Measurements from ENCODE around the gene KCNG2.

KCNG2 gene

DNA sequence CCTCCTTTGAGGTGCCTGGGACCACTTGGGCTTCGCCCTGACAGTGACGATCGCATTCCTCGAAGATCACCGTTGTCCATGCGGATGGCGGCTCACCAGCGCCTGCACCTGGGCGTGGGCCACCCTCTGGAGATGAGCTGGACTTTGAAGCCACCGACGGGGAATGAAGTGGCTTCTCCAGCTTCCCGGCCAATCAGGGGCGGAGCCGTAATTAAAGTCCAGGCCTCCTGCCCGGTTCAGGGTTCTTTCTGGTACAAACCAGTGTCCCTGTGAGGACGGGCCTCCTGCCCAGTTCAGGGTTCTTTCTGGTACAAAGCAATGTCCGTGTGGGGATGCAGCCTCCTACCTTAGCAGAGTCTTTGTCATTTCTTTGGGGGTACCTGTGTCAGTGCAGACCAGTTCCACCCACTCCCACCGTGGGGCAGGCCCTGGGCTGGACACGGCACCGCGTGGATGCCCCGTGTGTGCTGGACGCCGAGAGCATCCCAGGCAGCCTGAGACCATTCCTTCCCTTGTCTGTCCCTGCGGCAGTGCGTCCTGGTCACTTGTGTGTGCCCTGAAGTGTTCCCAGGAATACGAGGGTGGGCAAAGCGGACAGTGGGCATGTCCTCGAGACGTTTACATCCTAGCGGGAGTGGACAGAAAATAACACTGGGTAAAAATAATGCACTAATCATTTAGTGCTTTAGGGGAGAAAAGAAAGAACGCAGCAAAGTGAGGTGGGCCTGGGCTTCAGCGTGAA is 55.0 kb downstream of the KCNG2 start:
- no peak for DNase-seq
- Mint-ChIP-seq H3K4me1 (peaks cover 28% of the 10 kb centered on the region), H3K36me3 (ENCODE audit: low read depth) (no peaks in the 10 kb centered on the region), H3K27ac (peak overlapping the region; percentile 62), H3K27me3 (ENCODE audit: low read depth, poor library complexity) (peaks cover 17% of the 10 kb centered on the region), H3K4me3 (no peak overlapping the region), H3K9me3 (peaks cover 12% of the 10 kb centered on the region)
- TF ChIP-seq, protein P1, sequence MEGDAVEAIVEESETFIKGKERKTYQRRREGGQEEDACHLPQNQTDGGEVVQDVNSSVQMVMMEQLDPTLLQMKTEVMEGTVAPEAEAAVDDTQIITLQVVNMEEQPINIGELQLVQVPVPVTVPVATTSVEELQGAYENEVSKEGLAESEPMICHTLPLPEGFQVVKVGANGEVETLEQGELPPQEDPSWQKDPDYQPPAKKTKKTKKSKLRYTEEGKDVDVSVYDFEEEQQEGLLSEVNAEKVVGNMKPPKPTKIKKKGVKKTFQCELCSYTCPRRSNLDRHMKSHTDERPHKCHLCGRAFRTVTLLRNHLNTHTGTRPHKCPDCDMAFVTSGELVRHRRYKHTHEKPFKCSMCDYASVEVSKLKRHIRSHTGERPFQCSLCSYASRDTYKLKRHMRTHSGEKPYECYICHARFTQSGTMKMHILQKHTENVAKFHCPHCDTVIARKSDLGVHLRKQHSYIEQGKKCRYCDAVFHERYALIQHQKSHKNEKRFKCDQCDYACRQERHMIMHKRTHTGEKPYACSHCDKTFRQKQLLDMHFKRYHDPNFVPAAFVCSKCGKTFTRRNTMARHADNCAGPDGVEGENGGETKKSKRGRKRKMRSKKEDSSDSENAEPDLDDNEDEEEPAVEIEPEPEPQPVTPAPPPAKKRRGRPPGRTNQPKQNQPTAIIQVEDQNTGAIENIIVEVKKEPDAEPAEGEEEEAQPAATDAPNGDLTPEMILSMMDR (IDR thresholded peaks at IDR 0.05): no peak

DNA sequence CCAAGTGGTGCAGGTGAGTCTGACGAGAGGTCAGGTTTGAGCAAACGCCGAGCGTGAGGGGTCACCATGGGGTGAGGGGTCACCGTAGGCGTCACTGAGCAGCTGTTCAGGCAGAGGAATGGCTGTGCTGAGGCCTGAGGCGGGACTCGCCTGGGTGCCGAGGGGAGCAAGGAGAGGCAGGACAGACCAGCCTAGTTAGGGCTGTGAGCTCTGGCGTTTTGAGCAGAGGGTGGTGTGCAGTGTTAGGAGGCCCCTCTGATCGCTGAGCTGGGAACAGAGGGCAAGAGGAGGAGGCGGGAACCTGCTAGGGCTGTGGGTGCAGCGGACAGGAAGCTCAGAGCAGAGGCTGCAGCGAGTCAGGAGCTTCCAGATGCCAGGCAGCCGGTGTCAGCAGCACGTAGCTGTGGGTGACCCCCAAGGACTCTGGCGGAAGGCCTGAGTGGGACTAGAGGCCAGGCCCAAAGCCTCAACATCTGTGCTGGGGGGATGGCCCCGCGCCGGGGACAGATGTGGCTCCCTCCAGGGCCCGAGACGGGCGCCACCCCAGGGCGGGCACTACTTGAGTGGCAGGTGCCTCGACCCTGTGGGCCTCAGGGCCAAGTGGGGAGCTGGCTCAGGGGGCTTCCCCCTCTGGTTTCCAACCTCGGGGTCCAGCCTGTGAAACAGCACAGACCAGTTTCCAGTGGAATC is 55.7 kb downstream of the KCNG2 start:
- Mint-ChIP-seq H3K4me3 (no peak overlapping the region), H3K36me3 (ENCODE audit: low read depth) (no peaks in the 10 kb centered on the region), H3K4me1 (peaks cover 25% of the 10 kb centered on the region), H3K9me3 (peaks cover 16% of the 10 kb centered on the region), H3K27me3 (ENCODE audit: low read depth, poor library complexity) (peaks cover 24% of the 10 kb centered on the region), H3K27ac (no peak overlapping the region)
- DNase-seq: no peak
- TF ChIP-seq, protein P1 (IDR thresholded peaks at IDR 0.05): no peak

DNA sequence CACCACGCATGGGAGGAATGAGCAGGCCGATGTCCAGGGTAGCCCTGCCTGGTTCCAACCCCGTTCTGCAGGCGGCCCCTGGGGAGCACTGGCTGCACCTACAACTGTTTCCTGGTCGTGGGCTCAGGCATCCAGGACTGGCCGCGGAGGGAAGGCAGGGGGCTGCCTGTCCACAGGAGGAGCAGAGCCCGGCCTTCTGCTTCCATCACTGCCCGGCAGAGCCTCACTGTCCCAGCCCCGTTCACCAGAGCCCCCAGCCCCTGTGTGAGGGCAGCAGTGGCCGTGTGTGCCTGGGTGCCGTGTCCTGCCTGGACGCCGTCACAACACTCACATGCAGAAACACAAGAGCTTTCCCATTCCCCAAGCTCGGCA is 56.2 kb downstream of the KCNG2 start:
- no peak for DNase-seq
- TF ChIP-seq, protein P1 (IDR thresholded peaks at IDR 0.05): no peak
- no peak overlapping the region for H3K4me3 Mint-ChIP-seq
- peaks cover 16% of the 10 kb centered on the region for H3K9me3 Mint-ChIP-seq
- H3K4me1 Mint-ChIP-seq: peaks cover 25% of the 10 kb centered on the region
- no peak overlapping the region for H3K27ac Mint-ChIP-seq
- H3K36me3 Mint-ChIP-seq (ENCODE audit: low read depth): no peaks in the 10 kb centered on the region
- peaks cover 30% of the 10 kb centered on the region for H3K27me3 Mint-ChIP-seq (ENCODE audit: low read depth, poor library complexity)

DNA sequence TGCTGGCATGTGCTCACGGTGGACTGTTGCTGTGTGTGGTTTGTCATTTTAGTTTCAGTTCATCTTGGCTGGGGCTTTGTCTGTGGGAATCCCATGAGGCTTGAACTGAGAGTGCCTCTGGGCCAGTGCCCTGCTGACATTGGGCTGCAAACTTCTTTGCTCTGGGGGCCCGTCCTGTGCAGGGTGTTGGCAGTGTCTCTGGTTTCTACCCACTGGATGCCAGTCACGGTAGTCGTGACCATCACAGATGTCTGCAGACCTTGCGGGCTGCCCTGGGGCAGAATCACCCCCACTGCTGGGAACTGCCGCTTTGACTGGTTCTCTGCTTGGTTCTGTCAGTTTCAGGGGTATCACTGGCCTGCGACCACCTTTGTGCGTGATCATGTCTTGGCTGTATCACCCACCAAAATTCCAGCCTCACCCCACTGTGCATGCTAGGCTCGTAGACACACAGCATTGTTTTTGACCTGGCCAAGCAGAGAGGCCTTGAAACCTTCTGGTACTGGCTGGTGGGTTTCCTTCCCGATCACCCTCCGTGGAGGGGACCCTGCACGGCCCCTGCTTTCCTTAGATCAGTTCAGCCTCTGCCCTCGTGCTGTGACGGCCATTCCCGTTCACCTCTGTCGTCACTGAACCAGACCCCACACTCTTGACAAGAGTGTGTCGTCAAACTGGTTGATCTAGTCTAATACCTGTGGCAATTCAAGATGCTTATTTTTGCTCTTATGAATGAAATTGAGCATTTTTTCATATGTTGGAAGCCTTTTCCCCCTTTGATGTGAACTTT is 57.6 kb downstream of the KCNG2 start:
- peaks cover 43% of the 10 kb centered on the region for H3K27me3 Mint-ChIP-seq (ENCODE audit: low read depth, poor library complexity)
- TF ChIP-seq, protein P1 (IDR thresholded peaks at IDR 0.05): no peak
- no peak overlapping the region for H3K27ac Mint-ChIP-seq
- H3K9me3 Mint-ChIP-seq: peaks cover 23% of the 10 kb centered on the region
- no peaks in the 10 kb centered on the region for H3K36me3 Mint-ChIP-seq (ENCODE audit: low read depth)
- peaks cover 25% of the 10 kb centered on the region for H3K4me1 Mint-ChIP-seq
- DNase-seq: no peak
- H3K4me3 Mint-ChIP-seq: no peak overlapping the region

DNA sequence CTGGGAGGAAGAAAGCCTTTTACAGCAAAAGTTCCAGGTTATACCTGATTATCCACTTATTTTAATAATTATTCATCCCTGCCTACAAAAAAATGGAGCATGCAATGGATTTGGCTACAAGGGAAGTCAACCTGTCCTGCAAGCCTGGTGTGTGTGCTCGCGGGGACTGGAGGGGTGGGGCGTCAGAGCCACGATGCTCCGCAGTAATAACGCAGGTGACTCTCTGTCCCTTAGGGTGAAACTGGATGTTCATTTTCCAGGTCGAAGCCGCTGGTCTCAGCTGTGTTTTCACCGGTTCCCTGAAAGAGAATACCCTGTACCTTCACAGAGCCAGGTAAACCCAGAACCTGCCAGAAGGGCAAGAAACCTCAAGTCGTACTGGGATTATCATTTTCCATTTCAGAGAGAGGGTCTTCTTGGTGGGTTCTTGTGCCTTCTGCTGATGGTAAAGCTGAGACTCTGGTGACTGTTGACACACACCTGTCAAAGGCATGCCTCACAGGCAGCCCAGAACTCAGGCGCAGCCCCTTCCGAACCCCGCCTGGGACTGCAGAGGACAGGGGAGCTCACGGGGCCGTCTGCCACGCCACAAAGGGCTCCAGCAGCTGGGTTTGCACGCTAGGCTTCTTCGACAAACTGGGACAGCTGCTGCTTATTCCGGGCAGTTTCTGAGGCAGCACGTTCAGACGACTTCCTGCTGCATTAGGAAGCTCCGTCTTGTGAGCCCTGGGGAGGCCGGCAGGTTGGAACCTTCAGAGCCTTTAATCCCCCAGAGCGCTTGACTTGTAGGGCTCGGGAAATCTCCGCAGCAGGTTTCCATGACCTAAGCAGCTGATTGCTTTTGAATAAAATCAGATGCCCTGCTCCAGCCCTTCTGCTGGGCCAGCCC is 58.6 kb downstream of the KCNG2 start:
- Mint-ChIP-seq H3K27ac (no peak overlapping the region), H3K27me3 (ENCODE audit: low read depth, poor library complexity) (peaks cover 44% of the 10 kb centered on the region), H3K4me3 (no peak overlapping the region), H3K4me1 (peaks cover 25% of the 10 kb centered on the region), H3K36me3 (ENCODE audit: low read depth) (no peaks in the 10 kb centered on the region), H3K9me3 (peaks cover 34% of the 10 kb centered on the region)
- DNase-seq: no peak
- TF ChIP-seq, protein P1 (IDR thresholded peaks at IDR 0.05): no peak

Measured in nephron progenitor cell (in vitro differentiated cells).